Endothelial cell of umbilical vein (primary cell): ENCODE measurements around the gene FGF5. TPM values are rescaled to one million over a fixed set of nuclear protein-coding genes. Genes with fewer than 3 reads are reported as not detected.

Experiments
- BruUV-seq: library from RNA; stranded (reverse); fragments of 400-500 nt; replicated peaks from 2 replicates; lab custom pipeline; 2021; lab: Mats Ljungman, UMichigan
- CTCF ChIA-PET: fragments of 300-600, 350-600 bp; sonication (Branson Sonifier 250); formaldehyde crosslinking; loops from one replicate; lab custom pipeline; 2021; ENCODE audit warnings: antibody characterized with exemption, inconsistent platforms; lab: Charles Lee
- POLR2A ChIA-PET: fragments of 300-600, 350-600 bp; sonication (Branson Sonifier 250); formaldehyde crosslinking; loops from one replicate; lab custom pipeline; 2021; ENCODE audit warnings: antibody characterized with exemption, inconsistent platforms; lab: Charles Lee
- DNase-seq: peaks from one replicate; pipeline ENCODE4 v3.0.0-alpha.2; 2011; ENCODE audit warnings: low read depth, low spot score
- FAIRE-seq: peaks from 2 replicates; lab custom pipeline; 2011; peaks lifted over from hg19 to GRCh38; lab: Jason Lieb, UNC
- H2AFZ ChIP-seq: 2 replicates; pipeline ENCODE4 v1.6.0; 2012; ENCODE audit warnings: low read depth, low read length, control low read depth, inconsistent platforms
- H3K27ac ChIP-seq: 2 replicates; pipeline ENCODE4 v1.5.1; 2011; ENCODE audit warnings: low read depth, mild to moderate bottlenecking, control low read depth, low read length, moderate library complexity; ENCODE audit not compliant: insufficient read depth
- H3K27me3 ChIP-seq, 2 experiments: 2 replicates each; pipeline versions ENCODE4 v1.6.0 to v1.6.1; 2011; ENCODE audit warnings: low read length in 2 of 2, mixed read lengths in 1 of 2; ENCODE audit not compliant: control insufficient read depth in 2 of 2, insufficient read depth in 2 of 2
- H3K36me3 ChIP-seq, 2 experiments: 2 replicates in 1 of 2; 3 replicates in 1 of 2; pipeline ENCODE4 v1.5.1; 2011; ENCODE audit warnings: low read length in 2 of 2, mild to moderate bottlenecking in 1 of 2, moderate library complexity in 1 of 2; ENCODE audit not compliant: control insufficient read depth in 2 of 2, insufficient read depth in 2 of 2; ENCODE audit errors: extremely low read depth in 1 of 2
- H3K4me1 ChIP-seq: 3 replicates; pipeline ENCODE4 v1.5.1; 2011; ENCODE audit warnings: mild to moderate bottlenecking, low read length; ENCODE audit not compliant: control insufficient read depth, insufficient read depth; ENCODE audit errors: extremely low read depth
- H3K4me2 ChIP-seq: 2 replicates; pipeline ENCODE4 v1.6.1; 2011; ENCODE audit warnings: low read length, control low read depth, mixed read lengths; ENCODE audit not compliant: insufficient read depth
- H3K4me3 ChIP-seq, 3 experiments: fragments of 200-600 bp in 1 of 3; sonication (generic), shearing (Covaris generic) in 1 of 3; replicated peaks in 1 of 3; 2 replicates each; pipeline ENCODE4 v1.5.1; 2011 to 2016; ENCODE audit warnings: control low read depth in 3 of 3, low read length in 3 of 3, mild to moderate bottlenecking in 2 of 3, inconsistent platforms in 1 of 3, low read depth in 1 of 3, moderate library complexity in 1 of 3; ENCODE audit not compliant: insufficient read depth in 1 of 3
- H3K79me2 ChIP-seq: 2 replicates; pipeline ENCODE4 v1.6.0; 2012; ENCODE audit warnings: low read length, inconsistent platforms; ENCODE audit not compliant: control insufficient read depth, insufficient read depth
- H3K9ac ChIP-seq: replicated peaks from 2 replicates; pipeline ENCODE3; 2011; ENCODE audit warnings: low read length, control low read depth; ENCODE audit not compliant: insufficient read depth; ENCODE audit errors: extremely low read depth
- H3K9me1 ChIP-seq: replicated peaks from 3 replicates; pipeline ENCODE4 v1.6.0; 2011; ENCODE audit warnings: mild to moderate bottlenecking, low read length; ENCODE audit not compliant: control insufficient read depth, insufficient read depth; ENCODE audit errors: extremely low read depth
- H3K9me3 ChIP-seq: replicated peaks from 2 replicates; pipeline ENCODE4 v1.5.1; 2012; ENCODE audit warnings: low read length, inconsistent platforms; ENCODE audit not compliant: control insufficient read depth, insufficient read depth
- H4K20me1 ChIP-seq: replicated peaks from 2 replicates; pipeline ENCODE3; 2011; ENCODE audit warnings: mild to moderate bottlenecking, low read length; ENCODE audit not compliant: control insufficient read depth, insufficient read depth; ENCODE audit errors: extremely low read depth
- CTCF ChIP-seq, 2 donors: IDR thresholded peaks; 1 replicate in 1 of 2; 2 replicates in 1 of 2; pipeline ENCODE4 v1.5.1; 2011; ENCODE audit warnings: low read length in 2 of 2, mild to moderate bottlenecking in 2 of 2, moderate library complexity in 2 of 2, control low read depth in 1 of 2, inconsistent platforms in 1 of 2, low read depth in 1 of 2; ENCODE audit not compliant: insufficient read depth in 1 of 2; ENCODE audit errors: extremely low read depth in 1 of 2
- EZH2 ChIP-seq: IDR thresholded peaks from 2 replicates; pipeline ENCODE4 v1.6.1; 2012; ENCODE audit warnings: borderline replicate concordance, low read depth, mild to moderate bottlenecking, moderate library complexity, low read length, inconsistent platforms; ENCODE audit not compliant: severe bottlenecking
- FOS ChIP-seq: IDR thresholded peaks from 2 replicates; pipeline ENCODE4 v1.6.1; 2011; ENCODE audit warnings: mild to moderate bottlenecking, low read length, moderate library complexity, borderline replicate concordance; ENCODE audit not compliant: insufficient read depth
- GATA2 ChIP-seq: IDR thresholded peaks from 2 replicates; pipeline ENCODE4 v1.7.0; 2011; ENCODE audit warnings: low read depth, mild to moderate bottlenecking, moderate library complexity, mixed read lengths, low read length; ENCODE audit not compliant: insufficient read length, insufficient read depth
- JUN ChIP-seq: IDR thresholded peaks from 2 replicates; pipeline ENCODE4 v1.6.1; 2011; ENCODE audit warnings: borderline replicate concordance, low read depth; ENCODE audit not compliant: insufficient read length, insufficient read depth
- MAX ChIP-seq: IDR thresholded peaks from 2 replicates; pipeline ENCODE4 v1.6.1; 2011; ENCODE audit not compliant: insufficient read depth, insufficient read length
- MYC ChIP-seq: IDR thresholded peaks from one replicate; pipeline ENCODE4 v1.6.1; 2011; ENCODE audit warnings: mild to moderate bottlenecking, low read depth, low read length
- POLR2A ChIP-seq: IDR thresholded peaks from 2 replicates; pipeline ENCODE4 v1.6.1; 2012; ENCODE audit warnings: low read depth, mild to moderate bottlenecking, control low read depth, low read length
- POLR2AphosphoS5 ChIP-seq: IDR thresholded peaks from 2 replicates; pipeline ENCODE4 v1.6.1; 2012; ENCODE audit warnings: low read depth, mild to moderate bottlenecking, control low read depth, low read length, moderate library complexity; ENCODE audit not compliant: insufficient read depth
- dilution Hi-C: fragments of 300-500 bp; cut with MboI; formaldehyde crosslinking; loops from one replicate; pipeline ENCODE4 v1.15.0; 2019; ENCODE audit warnings: low sequenced_read_pairs; ENCODE audit not compliant: extremely low pct_ligation_motif_present
- intact Hi-C: fragments of 100-400 bp; cut with micrococcal nuclease; formaldehyde crosslinking; loops from one replicate; pipeline ENCODE4 v1.10.0; 2022
- polyA plus RNA-seq, 4 experiments: library from polyadenylated mRNA; depleted of rRNA in 3 of 4; stranded (reverse) in 3 of 4; unstranded in 1 of 4; fragments of >200 nt; gene quantifications; 2 replicates each; pipeline versions ENCODE4 v1.2.1 to v1.2.3, GENCODE V29; 2011 to 2012; ENCODE audit warnings: missing spikeins in 1 of 4
- total RNA-seq: library from RNA; stranded (reverse); gene quantifications from 2 replicates; pipeline ENCODE4 v1.2.3, GENCODE V29; 2021

The FGF5 gene
- total and polyA plus RNA-seq, 2 donors (not counting 3 experiments of a cell fraction or from before 2014, with no cell fraction given) = 0.13 to 0.73 TPM

GRCh38 chr4:80219301-80220025 is 47.0 kb upstream of the FGF5 start:
- Histone ChIP-seq H4K20me1 (no peaks in the 10 kb centered on the region), H3K27me3 (peaks cover 22 to 56% of the 10 kb centered on the region in 2 experiments), H3K27ac (no peak overlapping the region), H3K36me3 (no peaks in the 10 kb centered on the region), H3K9ac (no peak overlapping the region), H3K4me2 (no peak overlapping the region), H3K9me1 (no peaks in the 10 kb centered on the region), H3K4me3 (no peak overlapping the region), H3K4me1 (no peaks in the 10 kb centered on the region), H3K79me2 (no peaks in the 10 kb centered on the region), H2AFZ (no peak overlapping the region), H3K9me3 (no peaks in the 10 kb centered on the region)
- FAIRE-seq = no peak
- DNase-seq = no peak
- BruUV-seq = no TSS peak
- POLR2A ChIA-PET = no interaction called here
- CTCF ChIA-PET = interaction anchor here (0.7 to 3.9 kb wide), 34 partner anchors 8 to 1267 kb away, joined by 3 to 99 read pairs (median 7); partner anchors contain the start of genes ANTXR2, CFAP299 and FGF5
- TF ChIP-seq EZH2 (peak; percentile 7), FOS (no peak)
- intact Hi-C loops = loop anchor here (5.0 kb wide), 2 partner anchors 48 to 833 kb away; partner anchors contain the start of gene FGF5
- dilution Hi-C loops = no loop called here

GRCh38 chr4:80220711-80221110 is 45.8 kb upstream of the FGF5 start:
- DNase-seq = no peak
- no peak for TF ChIP-seq CTCF (IDR thresholded peaks at IDR 0.05; ENCODE audit: extremely low read depth in 1 of 2, insufficient read depth in 1 of 2, low read depth in 1 of 2, low read length in 2 of 2)
- no peak for TF ChIP-seq MYC
- no peak for TF ChIP-seq EZH2
- TF ChIP-seq GATA2 = no peak
- no peak for TF ChIP-seq FOS
- TF ChIP-seq MAX = no peak
- no peak for TF ChIP-seq JUN
- no peak for TF ChIP-seq POLR2AphosphoS5
- no peak for TF ChIP-seq POLR2A
- H3K4me3 ChIP-seq = no peak overlapping the region
- H3K79me2 ChIP-seq = no peaks in the 10 kb centered on the region
- H3K27me3 ChIP-seq = peaks cover 25 to 55% of the 10 kb centered on the region in 2 experiments
- no peaks in the 10 kb centered on the region for H3K9me1 ChIP-seq
- POLR2A ChIA-PET = no interaction called here
- H3K36me3 ChIP-seq = no peaks in the 10 kb centered on the region
- intact Hi-C loops (loop anchor here (1.0 to 5.0 kb wide), 2 partner anchors 47 to 116 kb away; partner anchors contain the start of gene FGF5), dilution Hi-C loops (no loop called here)
- no peak overlapping the region for H3K4me2 ChIP-seq
- H3K9ac ChIP-seq = no peak overlapping the region
- CTCF ChIA-PET = interaction anchor here (1.0 to 3.9 kb wide), 41 partner anchors 9 to 1268 kb away, joined by 3 to 99 read pairs (median 5); partner anchors contain the start of genes ANTXR2, CFAP299, FGF5 and PRDM8
- H3K9me3 ChIP-seq = no peaks in the 10 kb centered on the region
- H4K20me1 ChIP-seq = no peaks in the 10 kb centered on the region
- no peak overlapping the region for H2AFZ ChIP-seq
- H3K27ac ChIP-seq = no peak overlapping the region
- no peaks in the 10 kb centered on the region for H3K4me1 ChIP-seq
- FAIRE-seq = no peak
- BruUV-seq = no TSS peak
